MM.1S (cell line): ENCODE measurements around the gene CRY2.

Source experiments
- CTCF ChIP-seq: fragments of 300-600 bp; sonication (generic); IDR thresholded peaks from 2 replicates; pipeline ENCODE4 v1.5.1; 2016; ENCODE audit warnings: antibody characterized with exemption, low read length, mixed read lengths
- EZH2phosphoT487 ChIP-seq: fragments of 300-600 bp; sonication (generic); IDR thresholded peaks from 2 replicates; pipeline ENCODE4 v1.6.1; 2018; ENCODE audit warnings: antibody characterized with exemption, low read length

DNA sequence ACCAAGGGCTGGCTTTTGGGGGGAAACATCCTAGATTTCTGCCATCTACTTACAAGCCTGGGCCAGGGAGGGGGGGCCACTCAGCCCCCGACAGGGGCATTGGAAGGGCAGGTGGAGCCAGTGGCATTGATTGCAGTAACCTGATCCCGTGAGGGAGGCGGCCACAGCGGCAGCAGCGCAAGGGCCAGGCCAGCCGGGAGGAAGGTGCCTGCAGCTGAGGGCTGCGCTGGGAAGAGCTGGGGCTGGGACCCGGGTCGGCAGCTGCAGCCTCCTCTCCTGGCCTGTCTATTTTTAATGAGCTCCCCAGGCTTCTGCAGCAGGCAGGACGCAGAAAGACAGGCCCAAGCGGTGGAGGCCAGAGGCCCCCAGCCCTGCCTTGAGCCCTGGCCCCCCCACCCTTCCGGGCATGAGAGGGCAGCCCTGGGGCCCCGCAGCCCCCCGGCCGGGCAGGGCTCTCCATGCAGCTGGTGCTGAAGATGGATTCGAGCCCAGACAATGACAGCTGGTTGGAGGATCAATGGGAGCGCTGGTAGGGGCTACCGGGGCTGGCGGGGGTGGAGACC, 49.2 kb downstream of the CRY2 start:
- TF ChIP-seq CTCF (no peak), EZH2phosphoT487 (no peak)
